HepG2 (cell line): ENCODE results near the gene CD300C. TPM values are rescaled to one million over a fixed set of nuclear protein-coding genes. Genes with fewer than 3 reads are reported as not detected.

ENCODE experiments used
- ATAC-seq: fragments of 200-7000 bp; cut with Tn5 transposase; 3 replicates; pipeline ENCODE4 v1.9.1; 2020; ENCODE audit warnings: mild to moderate bottlenecking, moderate library complexity
- BruUV-seq: library from RNA; stranded (reverse); fragments of 400-500 nt; replicated peaks from 2 replicates; lab custom pipeline; 2021; lab: Mats Ljungman, UMichigan
- CTCF ChIA-PET: fragments of 300-600 bp; formaldehyde crosslinking; extraction: SDS; loops from one replicate; lab custom pipeline; 2021; ENCODE audit warnings: low total read pairs, inconsistent platforms, low intra/inter-chr PET ratio; lab: Yijun Ruan, JAX
- POLR2A ChIA-PET: fragments of 350-600 bp; sonication (Branson Sonifier 250); formaldehyde crosslinking; loops from one replicate; lab custom pipeline; 2020; ENCODE audit warnings: antibody characterized with exemption, inconsistent platforms; lab: Yijun Ruan, JAX
- DNase-seq: peaks from one replicate; pipeline ENCODE4 v3.0.0-alpha.2; 2015; ENCODE audit warnings: low spot score
- FAIRE-seq: peaks from 3 replicates; lab custom pipeline; 2011; peaks lifted over from hg19 to GRCh38; lab: Jason Lieb, UNC
- H2AFZ ChIP-seq: one replicate; pipeline ENCODE4 v1.6.1; 2011; ENCODE audit warnings: low read length, inconsistent platforms
- H3K27ac ChIP-seq: fragments of 300-600 bp; 3 replicates; pipeline ENCODE4 v1.8.0; 2011; ENCODE audit warnings: mixed run types, mild to moderate bottlenecking, mixed read lengths, low read length, inconsistent platforms; ENCODE audit not compliant: insufficient read depth; ENCODE audit errors: extremely low read length
- H3K27me3 ChIP-seq, 2 experiments: fragments of 200-600 bp in 1 of 2; 2 replicates in 1 of 2; 3 replicates in 1 of 2; pipeline versions ENCODE4 v1.6.0 to v1.8.0; 2011; ENCODE audit warnings: low read length in 2 of 2, mild to moderate bottlenecking in 2 of 2, moderate library complexity in 2 of 2, inconsistent platforms in 1 of 2; ENCODE audit not compliant: insufficient read depth in 2 of 2, control insufficient read depth in 1 of 2
- H3K36me3 ChIP-seq, 2 experiments: fragments of 200-600 bp in 1 of 2; replicated peaks in 1 of 2; 2 replicates in 1 of 2; 3 replicates in 1 of 2; pipeline versions ENCODE4 v1.5.1 to v1.8.0; 2011; ENCODE audit warnings: low read length in 2 of 2, inconsistent platforms in 1 of 2; ENCODE audit not compliant: insufficient read depth in 2 of 2, control insufficient read depth in 1 of 2
- H3K4me1 ChIP-seq: 2 replicates; pipeline ENCODE4 v1.5.1; 2012; ENCODE audit warnings: low read length, inconsistent platforms; ENCODE audit not compliant: insufficient read depth
- H3K4me2 ChIP-seq: 2 replicates; pipeline ENCODE4 v1.6.0; 2011; ENCODE audit warnings: low read depth, low read length, inconsistent platforms
- H3K4me3 ChIP-seq, 3 experiments: fragments of 200-600 bp in 1 of 3; sonication (generic), shearing (Covaris generic) in 1 of 3; replicated peaks in 1 of 3; 2 replicates each; pipeline ENCODE4 v1.5.1; 2011 to 2016; ENCODE audit warnings: low read length in 3 of 3, inconsistent platforms in 2 of 3, low read depth in 2 of 3, mild to moderate bottlenecking in 2 of 3, control low read depth in 1 of 3, mixed read lengths in 1 of 3; ENCODE audit not compliant: insufficient read depth in 1 of 3
- H3K79me2 ChIP-seq: one replicate; pipeline ENCODE4 v1.6.1; 2011; ENCODE audit warnings: low read length, inconsistent platforms; ENCODE audit not compliant: insufficient read depth
- H3K9ac ChIP-seq: 2 replicates; pipeline ENCODE4 v1.6.0; 2011; ENCODE audit warnings: mild to moderate bottlenecking, low read depth, low read length, inconsistent platforms; ENCODE audit not compliant: insufficient read depth
- H3K9me3 ChIP-seq: 2 replicates; pipeline ENCODE4 v1.5.1; 2012; ENCODE audit warnings: mild to moderate bottlenecking, low read length
- H4K20me1 ChIP-seq: 2 replicates; pipeline ENCODE4 v1.6.0; 2011; ENCODE audit warnings: inconsistent platforms, mild to moderate bottlenecking, low read length, moderate library complexity; ENCODE audit not compliant: insufficient read depth
- BORCS8-MEF2B ChIP-seq: sonication (generic); formaldehyde crosslinking; IDR thresholded peaks from 2 replicates; pipeline ENCODE4 v1.8.0; 2022; ENCODE audit warnings: mild to moderate bottlenecking, missing genetic modification reagents
- KDM5B ChIP-seq: sonication (generic); formaldehyde crosslinking; IDR thresholded peaks from 2 replicates; pipeline ENCODE4 v1.4.0; 2020; ENCODE audit warnings: missing genetic modification reagents, mild to moderate bottlenecking, borderline replicate concordance
- KIAA2018 ChIP-seq: sonication (generic); formaldehyde crosslinking; IDR thresholded peaks from 2 replicates; pipeline ENCODE4 v1.5.0; 2020; ENCODE audit warnings: mild to moderate bottlenecking, missing genetic modification reagents, borderline replicate concordance
- MAZ ChIP-seq, 2 experiments: sonication (generic) in 1 of 2; formaldehyde crosslinking in 1 of 2; IDR thresholded peaks; 2 replicates each; pipeline versions ENCODE4 v1.5.0 to v1.6.1; 2012 to 2020; ENCODE audit warnings: low read depth in 2 of 2, mild to moderate bottlenecking in 2 of 2, borderline replicate concordance in 1 of 2, improper control_type of control experiment in 1 of 2, low read length in 1 of 2, missing genetic modification reagents in 1 of 2, moderate library complexity in 1 of 2
- ONECUT2 ChIP-seq: sonication (generic); formaldehyde crosslinking; IDR thresholded peaks from 2 replicates; pipeline ENCODE4 v1.4.0; 2020; ENCODE audit warnings: missing genetic modification reagents
- PBX3 ChIP-seq: sonication (generic); formaldehyde crosslinking; IDR thresholded peaks from 2 replicates; pipeline ENCODE4 v1.8.1; 2023; ENCODE audit warnings: missing genetic modification reagents, inconsistent platforms, borderline replicate concordance
- TRIM22 ChIP-seq: fragments of 450-650 bp; IDR thresholded peaks from 2 replicates; pipeline ENCODE4 v1.6.1; 2017
- YY1 ChIP-seq: IDR thresholded peaks from 2 replicates; pipeline ENCODE4 v1.6.1; 2011; ENCODE audit warnings: low read length, low read depth, moderate library complexity, mild to moderate bottlenecking; ENCODE audit not compliant: insufficient read depth, insufficient replicate concordance
- ZNF17 ChIP-seq: sonication (generic); formaldehyde crosslinking; IDR thresholded peaks from 2 replicates; pipeline ENCODE4 v1.5.0; 2020; ENCODE audit warnings: mild to moderate bottlenecking, missing genetic modification reagents
- ZNF33A ChIP-seq: sonication (generic); formaldehyde crosslinking; IDR thresholded peaks from 2 replicates; pipeline ENCODE4 v1.5.1; 2020; ENCODE audit warnings: missing genetic modification reagents, mild to moderate bottlenecking, moderate library complexity, borderline replicate concordance
- ZNF343 ChIP-seq: sonication (generic); formaldehyde crosslinking; IDR thresholded peaks from 2 replicates; pipeline ENCODE4 v1.4.0; 2020; ENCODE audit warnings: mild to moderate bottlenecking, missing genetic modification reagents
- ZNF598 ChIP-seq: sonication (generic); formaldehyde crosslinking; IDR thresholded peaks from 2 replicates; pipeline ENCODE4 v1.5.1; 2020; ENCODE audit warnings: mild to moderate bottlenecking, missing genetic modification reagents, borderline replicate concordance
- ZNF883 ChIP-seq: sonication (generic); formaldehyde crosslinking; IDR thresholded peaks from 2 replicates; pipeline ENCODE4 v1.5.1; 2020; ENCODE audit warnings: mild to moderate bottlenecking, missing genetic modification reagents; ENCODE audit errors: not compliant biosample characterization
- WGBS: methylation state at CpG from one replicate; pipeline ENCODE4 v1.1.6; 2017; ENCODE audit warnings: low lambda C conversion rate; 5-methylcytosine and 5-hydroxymethylcytosine counted together
- in situ Hi-C: cut with HindIII; loops from 2 replicates; pipeline ENCODE4 v1.10.0; 2017; ENCODE audit warnings: low pct_unique_long_range_greater_than_20kb; ENCODE audit not compliant: extremely low pct_ligation_motif_present
- intact Hi-C: fragments of 100-400 bp; cut with micrococcal nuclease; formaldehyde crosslinking; loops from one replicate; pipeline ENCODE4 v1.10.0; 2022; ENCODE audit not compliant: unreplicated experiment
- polyA plus RNA-seq, 8 experiments: library from polyadenylated mRNA; depleted of rRNA in 3 of 8; stranded (reverse) in 7 of 8; unstranded in 1 of 8; fragments of >200 nt; fragmentation: Illumina TruSeq in 4 of 8; extraction: Trizol in 4 of 8; gene quantifications; 2 replicates each; pipeline versions ENCODE4 v1.2.1 to v1.2.3, GENCODE V29; 2011 to 2016; ENCODE audit warnings: low read depth in 4 of 8, missing spikeins in 1 of 8, mixed read lengths in 1 of 8; ENCODE audit not compliant: insufficient read depth in 1 of 8
- total RNA-seq, 5 experiments: library from RNA; depleted of rRNA; stranded (reverse); fragments of >200 nt; fragmentation: Illumina TruSeq; extraction: Trizol; gene quantifications; 2 replicates each; pipeline ENCODE4 v1.2.3, GENCODE V29; 2016; ENCODE audit warnings: low read depth in 1 of 5

The CD300C gene
- total and polyA plus RNA-seq, 2 of the 13 experiments (the other 11 are each of a cell fraction or from before 2014, with no cell fraction given) = not detected

GRCh38 chr17:74550602-74551001, 4.7 kb upstream of the CD300C start:
- ATAC-seq (no peak), FAIRE-seq (no peak)

More at GRCh38 chr17:74550602-74551001, 4.7 kb upstream of the CD300C start:
- DNase-seq = no peak
- no peak overlapping the region for H2AFZ ChIP-seq
- no peaks in the 10 kb centered on the region for H3K4me1 ChIP-seq
- no peak overlapping the region for H3K4me3 ChIP-seq
- no peaks in the 10 kb centered on the region for H3K79me2 ChIP-seq
- WGBS = 10% methylated on average over 7 of the region's 15 CpGs
- H3K36me3 ChIP-seq = no peaks in the 10 kb centered on the region
- BruUV-seq = no TSS peak
- intact Hi-C loops = no loop called here
- H3K27ac ChIP-seq = no peak overlapping the region
- CTCF ChIA-PET = no interaction called here
- no peak overlapping the region for H3K4me2 ChIP-seq
- peaks cover 13 to 93% of the 10 kb centered on the region in 2 experiments for H3K27me3 ChIP-seq
- H3K9me3 ChIP-seq = no peaks in the 10 kb centered on the region
- POLR2A ChIA-PET = no interaction called here
- H4K20me1 ChIP-seq = no peaks in the 10 kb centered on the region
- TF ChIP-seq KDM5B = no peak
- no peak for TF ChIP-seq PBX3
- no peak for TF ChIP-seq ZNF598 (CRISPR knock-in tag)
- TF ChIP-seq YY1 = no peak
- no peak for TF ChIP-seq MAZ (IDR thresholded peaks at IDR 0.05; ENCODE audit: borderline replicate concordance, low read depth, low read length)
- TF ChIP-seq MAZ (CRISPR knock-in tag; IDR thresholded peaks at IDR 0.05; ENCODE audit: low read depth) = no peak
- no peak for TF ChIP-seq ZNF17
- no peak for TF ChIP-seq ONECUT2 (CRISPR knock-in tag)
- TF ChIP-seq ZNF33A (CRISPR knock-in tag) = no peak
- TF ChIP-seq ZNF883 (CRISPR knock-in tag) = no peak
- no peak for TF ChIP-seq ZNF343 (CRISPR knock-in tag)
- TF ChIP-seq KIAA2018 = no peak
- no peak for TF ChIP-seq TRIM22
- TF ChIP-seq BORCS8-MEF2B (CRISPR knock-in tag) = no peak
- H3K9ac ChIP-seq = no peak overlapping the region
- in situ Hi-C loops = no loop called here
